Neural cell (in vitro differentiated cells): ENCODE data around the gene SOX18. TPM values are rescaled to one million over a fixed set of nuclear protein-coding genes. Genes with fewer than 3 reads are reported as not detected.

Experiments used
- H2AFZ ChIP-seq: fragments of 200-600, 300-800 bp; sonication (generic), shearing (Covaris generic); 2 replicates; pipeline ENCODE4 v1.6.0; 2014; ENCODE audit warnings: low read depth, mild to moderate bottlenecking, antibody characterized with exemption, low read length, moderate library complexity
- H3F3A ChIP-seq: fragments of 200-600 bp; shearing (Covaris generic); 2 replicates; pipeline ENCODE4 v1.6.1; 2016; ENCODE audit warnings: mild to moderate bottlenecking, moderate library complexity, mixed read lengths, antibody characterized with exemption, low read length; ENCODE audit not compliant: insufficient read depth, poor library complexity, severe bottlenecking
- H3K27ac ChIP-seq: fragments of 200-600, 300-800 bp; sonication (generic), shearing (Covaris generic); 2 replicates; pipeline ENCODE4 v1.5.1; 2014; ENCODE audit warnings: mild to moderate bottlenecking, low read length, moderate library complexity
- H3K27me3 ChIP-seq: fragments of 300-800, 200-600 bp; sonication (generic), shearing (Covaris generic); 2 replicates; pipeline ENCODE4 v1.6.0; 2014; ENCODE audit warnings: mild to moderate bottlenecking, low read depth, low read length, moderate library complexity; ENCODE audit not compliant: insufficient read depth
- H3K36me3 ChIP-seq: fragments of 300-800, 200-600 bp; sonication (generic), shearing (Covaris generic); 2 replicates; pipeline ENCODE4 v1.5.1; 2014; ENCODE audit warnings: mild to moderate bottlenecking, antibody characterized with exemption, low read length, moderate library complexity; ENCODE audit not compliant: insufficient read depth
- H3K4me2 ChIP-seq: fragments of 300-800, 200-600 bp; sonication (generic), shearing (Covaris generic); 2 replicates; pipeline ENCODE4 v1.6.0; 2014; ENCODE audit warnings: mild to moderate bottlenecking, low read length
- H3K4me3 ChIP-seq: fragments of 300-800, 200-600 bp; sonication (generic), shearing (Covaris generic); 2 replicates; pipeline ENCODE4 v1.5.1; 2014; ENCODE audit warnings: mild to moderate bottlenecking, low read length, moderate library complexity
- H3K79me2 ChIP-seq: fragments of 200-600 bp; shearing (Covaris generic); replicated peaks from 2 replicates; pipeline ENCODE4 v1.6.0; 2014; ENCODE audit warnings: mild to moderate bottlenecking, low read length, moderate library complexity; ENCODE audit not compliant: insufficient read depth
- H3K9ac ChIP-seq: fragments of 300-800, 200-600 bp; sonication (generic), shearing (Covaris generic); 2 replicates; pipeline ENCODE4 v1.6.1; 2016; ENCODE audit warnings: mild to moderate bottlenecking, low read length, mixed read lengths
- H3K9me2 ChIP-seq: fragments of 200-600 bp; shearing (Covaris generic); 2 replicates; pipeline ENCODE4 v1.6.1; 2016; ENCODE audit warnings: mild to moderate bottlenecking, low read length, mixed read lengths; ENCODE audit not compliant: insufficient read depth
- H3K9me3 ChIP-seq: fragments of 200-600, 300-800 bp; sonication (generic), shearing (Covaris generic); 2 replicates; pipeline ENCODE4 v1.6.1; 2016; ENCODE audit warnings: mild to moderate bottlenecking, mixed run types, low read length, moderate library complexity, mixed read lengths
- H4K20me1 ChIP-seq: fragments of 200-600 bp; shearing (Covaris generic); 2 replicates; pipeline ENCODE4 v1.6.1; 2016; ENCODE audit warnings: mild to moderate bottlenecking, mixed run types; ENCODE audit not compliant: insufficient read depth
- EP300 ChIP-seq: fragments of 450-650 bp; conservative IDR thresholded peaks from 2 replicates; pipeline ENCODE4 v1.6.1; 2014; ENCODE audit warnings: antibody characterized with exemption, mild to moderate bottlenecking, moderate library complexity; ENCODE audit not compliant: poor library complexity, severe bottlenecking
- EZH2 ChIP-seq: fragments of 200-600, 300-800 bp; shearing (Covaris generic), sonication (generic); IDR thresholded peaks from 2 replicates; pipeline ENCODE4 v1.6.1; 2014; ENCODE audit warnings: antibody characterized with exemption, low read length, borderline replicate concordance, mild to moderate bottlenecking; ENCODE audit not compliant: insufficient read depth, poor library complexity, severe bottlenecking
- MXI1 ChIP-seq: fragments of 450-650 bp; conservative IDR thresholded peaks from 2 replicates; pipeline ENCODE4 v1.6.1; 2014; ENCODE audit warnings: antibody characterized with exemption, mild to moderate bottlenecking; ENCODE audit not compliant: poor library complexity, severe bottlenecking
- POLR2AphosphoS5 ChIP-seq: IDR thresholded peaks from 2 replicates; pipeline ENCODE4 v1.6.1; 2012
- RAD21 ChIP-seq: fragments of 450-650 bp; conservative IDR thresholded peaks from 2 replicates; pipeline ENCODE4 v1.6.1; 2014; ENCODE audit warnings: antibody characterized with exemption, mild to moderate bottlenecking, moderate library complexity
- SMC3 ChIP-seq: fragments of 450-650 bp; conservative IDR thresholded peaks from 2 replicates; pipeline ENCODE4 v1.6.1; 2014; ENCODE audit warnings: antibody characterized with exemption, mild to moderate bottlenecking, moderate library complexity; ENCODE audit not compliant: poor library complexity
- TAF1 ChIP-seq: IDR thresholded peaks from 2 replicates; pipeline ENCODE4 v1.6.1; 2012; ENCODE audit warnings: low read depth
- polyA plus RNA-seq: library from polyadenylated mRNA; depleted of rRNA; stranded (reverse); fragments of >200 nt; gene quantifications from 2 replicates; pipeline ENCODE4 v1.2.3, GENCODE V29; 2014
- TF ChIP-seq, protein P1 (sequence below): fragments of 450-650 bp; IDR thresholded peaks from 2 replicates; pipeline ENCODE4 v1.5.1; 2014; ENCODE audit warnings: antibody characterized with exemption, mild to moderate bottlenecking, moderate library complexity; ENCODE audit not compliant: poor library complexity, severe bottlenecking
- TF ChIP-seq, protein P2 (sequence below): IDR thresholded peaks from 2 replicates; pipeline ENCODE4 v1.6.1; 2012; ENCODE audit warnings: borderline replicate concordance

The SOX18 gene
- polyA plus RNA-seq, 1 donor from 2014 or later = 0.12 TPM

DNA sequence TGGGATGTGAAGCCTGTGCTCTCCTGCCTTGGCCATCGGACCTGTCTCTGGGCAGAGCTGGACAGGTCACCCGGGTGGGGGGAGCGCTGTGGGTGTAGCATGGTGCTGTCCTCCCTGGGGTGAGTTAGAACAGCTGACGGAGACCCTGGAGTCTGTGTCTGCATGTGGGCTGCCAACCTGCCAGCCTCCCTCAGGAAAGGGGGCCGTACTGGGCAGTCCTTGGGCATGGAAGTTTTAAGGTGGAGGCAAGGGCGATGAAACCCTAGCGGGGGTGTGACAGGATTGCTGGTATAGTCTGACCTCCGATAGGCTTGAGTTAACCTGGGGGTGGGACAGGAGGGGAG is 2.4 kb downstream of the SOX18 start:
- Histone ChIP-seq H3K4me3 (no peak overlapping the region), H3K9ac (no peak overlapping the region), H4K20me1 (no peaks in the 10 kb centered on the region), H3K79me2 (no peaks in the 10 kb centered on the region), H3K4me2 (no peak overlapping the region), H2AFZ (no peak overlapping the region), H3K27me3 (peaks cover 90% of the 10 kb centered on the region), H3K9me2 (no peaks in the 10 kb centered on the region), H3K9me3 (no peaks in the 10 kb centered on the region), H3F3A (no peaks in the 10 kb centered on the region), H3K27ac (no peak overlapping the region), H3K36me3 (no peaks in the 10 kb centered on the region)
- no peak for TF ChIP-seq SMC3
- TF ChIP-seq EP300 = no peak
- TF ChIP-seq RAD21 = no peak
- TF ChIP-seq, protein P1, sequence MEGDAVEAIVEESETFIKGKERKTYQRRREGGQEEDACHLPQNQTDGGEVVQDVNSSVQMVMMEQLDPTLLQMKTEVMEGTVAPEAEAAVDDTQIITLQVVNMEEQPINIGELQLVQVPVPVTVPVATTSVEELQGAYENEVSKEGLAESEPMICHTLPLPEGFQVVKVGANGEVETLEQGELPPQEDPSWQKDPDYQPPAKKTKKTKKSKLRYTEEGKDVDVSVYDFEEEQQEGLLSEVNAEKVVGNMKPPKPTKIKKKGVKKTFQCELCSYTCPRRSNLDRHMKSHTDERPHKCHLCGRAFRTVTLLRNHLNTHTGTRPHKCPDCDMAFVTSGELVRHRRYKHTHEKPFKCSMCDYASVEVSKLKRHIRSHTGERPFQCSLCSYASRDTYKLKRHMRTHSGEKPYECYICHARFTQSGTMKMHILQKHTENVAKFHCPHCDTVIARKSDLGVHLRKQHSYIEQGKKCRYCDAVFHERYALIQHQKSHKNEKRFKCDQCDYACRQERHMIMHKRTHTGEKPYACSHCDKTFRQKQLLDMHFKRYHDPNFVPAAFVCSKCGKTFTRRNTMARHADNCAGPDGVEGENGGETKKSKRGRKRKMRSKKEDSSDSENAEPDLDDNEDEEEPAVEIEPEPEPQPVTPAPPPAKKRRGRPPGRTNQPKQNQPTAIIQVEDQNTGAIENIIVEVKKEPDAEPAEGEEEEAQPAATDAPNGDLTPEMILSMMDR = no peak
- no peak for TF ChIP-seq POLR2AphosphoS5
- no peak for TF ChIP-seq MXI1
- TF ChIP-seq EZH2 = no peak
- TF ChIP-seq, protein P2, sequence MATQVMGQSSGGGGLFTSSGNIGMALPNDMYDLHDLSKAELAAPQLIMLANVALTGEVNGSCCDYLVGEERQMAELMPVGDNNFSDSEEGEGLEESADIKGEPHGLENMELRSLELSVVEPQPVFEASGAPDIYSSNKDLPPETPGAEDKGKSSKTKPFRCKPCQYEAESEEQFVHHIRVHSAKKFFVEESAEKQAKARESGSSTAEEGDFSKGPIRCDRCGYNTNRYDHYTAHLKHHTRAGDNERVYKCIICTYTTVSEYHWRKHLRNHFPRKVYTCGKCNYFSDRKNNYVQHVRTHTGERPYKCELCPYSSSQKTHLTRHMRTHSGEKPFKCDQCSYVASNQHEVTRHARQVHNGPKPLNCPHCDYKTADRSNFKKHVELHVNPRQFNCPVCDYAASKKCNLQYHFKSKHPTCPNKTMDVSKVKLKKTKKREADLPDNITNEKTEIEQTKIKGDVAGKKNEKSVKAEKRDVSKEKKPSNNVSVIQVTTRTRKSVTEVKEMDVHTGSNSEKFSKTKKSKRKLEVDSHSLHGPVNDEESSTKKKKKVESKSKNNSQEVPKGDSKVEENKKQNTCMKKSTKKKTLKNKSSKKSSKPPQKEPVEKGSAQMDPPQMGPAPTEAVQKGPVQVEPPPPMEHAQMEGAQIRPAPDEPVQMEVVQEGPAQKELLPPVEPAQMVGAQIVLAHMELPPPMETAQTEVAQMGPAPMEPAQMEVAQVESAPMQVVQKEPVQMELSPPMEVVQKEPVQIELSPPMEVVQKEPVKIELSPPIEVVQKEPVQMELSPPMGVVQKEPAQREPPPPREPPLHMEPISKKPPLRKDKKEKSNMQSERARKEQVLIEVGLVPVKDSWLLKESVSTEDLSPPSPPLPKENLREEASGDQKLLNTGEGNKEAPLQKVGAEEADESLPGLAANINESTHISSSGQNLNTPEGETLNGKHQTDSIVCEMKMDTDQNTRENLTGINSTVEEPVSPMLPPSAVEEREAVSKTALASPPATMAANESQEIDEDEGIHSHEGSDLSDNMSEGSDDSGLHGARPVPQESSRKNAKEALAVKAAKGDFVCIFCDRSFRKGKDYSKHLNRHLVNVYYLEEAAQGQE = no peak
- no peak for TF ChIP-seq TAF1

DNA sequence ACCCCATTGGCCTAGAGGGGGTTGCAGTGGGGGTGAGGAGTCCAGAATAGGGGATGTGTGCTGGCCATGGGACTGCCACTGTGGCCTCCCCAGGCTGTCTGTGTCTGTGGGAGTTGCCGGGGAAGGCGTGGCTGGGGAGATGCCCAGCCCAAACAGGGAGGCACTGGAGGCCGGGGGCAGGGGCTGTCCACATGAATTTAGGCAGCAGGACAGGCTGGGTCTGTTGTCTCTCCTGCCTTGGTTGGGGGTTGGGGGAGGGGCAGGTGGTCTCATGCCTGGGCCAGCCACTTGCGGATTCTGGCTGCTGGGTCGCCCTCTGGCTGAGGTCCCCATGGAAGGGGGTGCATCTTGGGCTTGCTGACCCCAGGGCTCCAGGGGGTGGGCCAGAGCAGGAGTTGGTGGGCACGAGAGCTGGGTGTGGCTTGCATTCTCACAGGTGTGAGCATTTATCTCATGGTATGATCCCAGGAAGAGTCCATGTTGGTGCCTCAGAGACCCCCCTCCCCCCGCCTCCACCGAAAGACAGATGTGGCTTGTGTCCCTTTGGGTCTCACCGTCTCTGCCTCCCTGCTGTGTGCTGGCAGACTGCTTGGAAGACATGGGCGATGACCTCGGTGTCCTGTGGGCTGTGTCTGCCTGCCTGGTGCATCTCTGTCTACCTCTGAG is 4.0 kb downstream of the SOX18 start:
- H3K27ac ChIP-seq = no peak overlapping the region
- H3K27me3 ChIP-seq = peaks cover 90% of the 10 kb centered on the region
- no peak for TF ChIP-seq EP300
- no peak for TF ChIP-seq MXI1
- TF ChIP-seq RAD21 = no peak
- TF ChIP-seq, protein P2 = no peak
- TF ChIP-seq, protein P1 = no peak

More for the DNA sequence above, 4.0 kb downstream of the SOX18 start:
- H3F3A ChIP-seq = no peaks in the 10 kb centered on the region
- no peak overlapping the region for H2AFZ ChIP-seq
- H3K9me2 ChIP-seq = no peaks in the 10 kb centered on the region
- H3K9ac ChIP-seq = no peak overlapping the region
- H3K79me2 ChIP-seq = no peaks in the 10 kb centered on the region
- no peaks in the 10 kb centered on the region for H3K36me3 ChIP-seq
- no peak overlapping the region for H3K4me3 ChIP-seq
- H3K9me3 ChIP-seq = no peaks in the 10 kb centered on the region
- H3K4me2 ChIP-seq = no peak overlapping the region
- no peaks in the 10 kb centered on the region for H4K20me1 ChIP-seq
